Skeletal muscle satellite cell (primary cell): ENCODE data around the gene LPAR2.
A peak's percentile ranks its signal among the peaks of the same experiment; 100 is the strongest.

Experiments
- H3K27me3 ChIP-seq: 2 replicates; pipeline ENCODE4 v1.7.0; 2013; ENCODE audit warnings: low read length; ENCODE audit not compliant: control insufficient read depth, insufficient read depth
- H3K36me3 ChIP-seq: 2 replicates; pipeline ENCODE4 v1.7.0; 2013; ENCODE audit warnings: mild to moderate bottlenecking, control low read depth, low read length; ENCODE audit not compliant: insufficient read depth
- H3K4me1 ChIP-seq: 2 replicates; pipeline ENCODE4 v1.7.0; 2013; ENCODE audit warnings: low read length; ENCODE audit not compliant: control insufficient read depth, insufficient read depth
- H3K4me2 ChIP-seq: 2 replicates; pipeline ENCODE4 v1.7.0; 2013; ENCODE audit warnings: mild to moderate bottlenecking, low read length
- H3K4me3 ChIP-seq: 2 replicates; pipeline ENCODE4 v1.7.0; 2013; ENCODE audit warnings: low read length
- H3K9ac ChIP-seq: 2 replicates; pipeline ENCODE4 v1.7.0; 2013; ENCODE audit warnings: mild to moderate bottlenecking, low read depth, low read length, moderate library complexity
- H3K9me3 ChIP-seq: replicated peaks from 2 replicates; pipeline ENCODE4 v1.7.0; 2013; ENCODE audit warnings: mild to moderate bottlenecking, control low read depth, low read length

Gene LPAR2

DNA sequence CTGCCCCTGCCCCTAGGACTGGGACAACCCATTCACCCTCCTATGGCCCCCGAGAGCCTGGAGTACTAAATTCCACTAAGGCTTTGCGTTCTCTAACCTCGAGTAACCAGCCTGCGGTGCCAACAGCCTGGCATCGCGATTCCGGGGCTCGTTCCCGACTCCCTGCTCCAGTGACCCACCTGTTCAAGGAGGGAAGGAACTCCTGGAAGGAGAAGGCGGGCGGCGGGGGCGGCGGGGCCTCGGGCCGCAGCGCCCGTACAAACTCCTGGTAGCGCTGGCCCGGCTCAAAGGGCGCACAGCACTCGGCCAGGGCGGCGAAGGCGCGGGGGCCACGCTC is 9.1 kb upstream of the LPAR2 start:
- H3K9ac ChIP-seq, result no peak overlapping the region
- H3K4me3 ChIP-seq, result no peak overlapping the region
- no peaks in the 10 kb centered on the region for H3K4me1 ChIP-seq
- H3K4me2 ChIP-seq, result no peak overlapping the region
- H3K36me3 ChIP-seq, result peaks cover 29% of the 10 kb centered on the region
- no peaks in the 10 kb centered on the region for H3K9me3 ChIP-seq
- no peaks in the 10 kb centered on the region for H3K27me3 ChIP-seq

GRCh38 chr19:19636573-19637185 is 8.7 kb upstream of the LPAR2 start:
- no peaks in the 10 kb centered on the region for H3K9me3 ChIP-seq
- peaks cover 29% of the 10 kb centered on the region for H3K36me3 ChIP-seq
- H3K27me3 ChIP-seq, result no peaks in the 10 kb centered on the region
- no peak overlapping the region for H3K4me3 ChIP-seq
- H3K4me1 ChIP-seq, result no peaks in the 10 kb centered on the region
- H3K9ac ChIP-seq, result no peak overlapping the region
- no peak overlapping the region for H3K4me2 ChIP-seq

DNA sequence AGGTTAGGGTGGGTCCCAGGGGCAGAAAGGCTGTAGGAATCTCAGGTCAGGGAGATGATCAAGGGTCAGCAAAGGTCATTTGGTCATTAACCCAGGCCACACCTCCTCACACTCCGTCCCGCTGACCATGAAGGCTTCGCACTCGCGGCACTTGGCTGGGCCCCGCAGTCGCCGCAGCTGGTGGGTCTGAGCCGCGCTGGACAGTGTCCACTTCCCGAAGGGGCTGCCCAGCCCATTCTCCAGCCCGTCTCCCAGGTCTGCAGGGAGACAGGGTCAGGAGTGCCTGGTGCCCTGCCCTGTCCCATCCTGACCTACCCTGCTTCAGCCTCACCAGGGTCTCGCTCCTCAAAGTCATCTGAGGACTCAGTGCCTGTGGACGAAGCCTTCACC is 7.3 kb upstream of the LPAR2 start:
- no peaks in the 10 kb centered on the region for H3K9me3 ChIP-seq
- H3K4me2 ChIP-seq, result no peak overlapping the region
- H3K4me3 ChIP-seq, result no peak overlapping the region
- H3K27me3 ChIP-seq, result no peaks in the 10 kb centered on the region
- H3K36me3 ChIP-seq, result peaks cover 29% of the 10 kb centered on the region
- no peaks in the 10 kb centered on the region for H3K4me1 ChIP-seq
- no peak overlapping the region for H3K9ac ChIP-seq

DNA sequence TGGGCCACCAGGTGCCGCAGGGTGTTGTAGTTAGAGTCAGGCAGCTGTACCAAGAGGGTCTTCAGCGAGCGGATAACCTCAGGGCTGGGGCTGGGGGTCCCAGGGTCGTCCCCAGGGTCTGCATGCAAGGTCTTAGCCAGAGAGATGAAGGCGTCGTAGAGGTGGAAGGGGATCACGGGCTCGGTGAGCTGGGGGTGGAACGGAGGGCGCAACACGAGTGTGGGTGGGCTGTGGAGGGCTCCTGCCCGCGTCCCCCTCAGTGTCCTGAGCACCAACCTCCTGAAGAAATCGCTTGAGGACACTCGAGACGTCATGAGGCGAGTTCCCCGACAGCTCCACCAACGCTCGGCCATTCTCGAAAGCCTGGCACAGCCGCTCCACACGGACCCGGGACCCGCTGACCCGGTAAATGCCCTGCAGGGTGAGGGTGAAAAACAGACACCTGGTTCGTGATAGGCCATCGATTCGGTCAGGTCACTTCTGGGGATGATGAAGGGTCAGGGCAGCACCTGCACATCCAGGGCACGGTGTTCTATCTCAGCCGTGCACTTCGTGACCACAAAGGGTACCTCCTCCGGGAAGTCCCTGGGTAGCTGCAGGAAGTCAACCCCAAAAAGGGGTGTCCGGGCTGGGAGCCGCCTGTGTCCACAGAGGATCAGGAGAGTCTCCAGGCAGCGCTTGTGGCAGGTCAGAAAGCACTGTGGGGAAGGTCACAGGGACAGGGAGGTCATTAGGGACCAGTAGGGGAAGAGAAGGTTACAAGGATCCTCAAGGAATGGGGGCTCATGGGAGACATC is 6.7 kb upstream of the LPAR2 start:
- Histone ChIP-seq H3K4me2 (no peak overlapping the region), H3K9ac (no peak overlapping the region), H3K4me1 (no peaks in the 10 kb centered on the region), H3K9me3 (no peaks in the 10 kb centered on the region), H3K4me3 (no peak overlapping the region), H3K36me3 (peaks cover 29% of the 10 kb centered on the region), H3K27me3 (no peaks in the 10 kb centered on the region)

DNA sequence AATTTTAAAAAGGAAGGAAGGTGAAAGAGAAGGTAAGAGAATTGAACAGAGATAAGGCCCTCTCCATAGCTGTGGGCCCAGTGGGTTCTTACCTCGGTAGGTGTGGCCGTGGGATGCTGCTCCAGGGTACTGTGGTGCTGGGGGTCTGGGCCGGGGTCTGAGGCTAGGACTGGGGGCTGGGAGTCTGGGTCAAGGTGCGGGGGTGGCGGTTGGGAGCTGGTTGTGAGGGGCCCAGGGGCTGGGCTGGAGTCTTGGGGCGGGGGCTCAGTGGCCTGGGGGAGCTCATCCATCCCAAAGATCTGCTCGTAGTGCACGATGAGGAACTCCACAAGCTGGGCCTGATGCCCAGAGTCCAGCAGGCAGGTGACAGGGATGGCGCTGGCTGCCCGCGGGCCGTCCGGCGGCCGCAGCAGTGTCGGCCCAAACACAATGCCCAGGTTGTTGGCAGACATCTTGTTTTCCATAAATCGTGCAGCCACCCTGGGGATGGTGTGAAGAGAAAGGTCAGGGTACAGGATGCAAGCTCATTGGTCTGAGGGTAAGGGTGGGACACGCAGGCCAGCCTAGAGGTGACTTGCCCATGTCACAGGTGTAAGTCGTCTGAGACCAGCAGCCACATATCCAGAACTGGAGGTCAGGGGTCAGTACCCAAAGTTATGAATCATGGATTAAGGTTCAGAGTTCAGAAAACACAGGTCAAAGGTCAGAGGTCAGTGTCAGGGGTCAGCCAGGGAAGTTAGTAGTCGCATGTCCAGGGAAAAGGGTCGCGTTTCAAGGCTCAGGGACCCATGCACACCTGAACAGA is 5.9 kb upstream of the LPAR2 start:
- Histone ChIP-seq H3K4me1 (no peaks in the 10 kb centered on the region), H3K9ac (no peak overlapping the region), H3K36me3 (peaks cover 29% of the 10 kb centered on the region), H3K4me3 (no peak overlapping the region), H3K4me2 (no peak overlapping the region), H3K27me3 (no peaks in the 10 kb centered on the region), H3K9me3 (no peaks in the 10 kb centered on the region)

DNA sequence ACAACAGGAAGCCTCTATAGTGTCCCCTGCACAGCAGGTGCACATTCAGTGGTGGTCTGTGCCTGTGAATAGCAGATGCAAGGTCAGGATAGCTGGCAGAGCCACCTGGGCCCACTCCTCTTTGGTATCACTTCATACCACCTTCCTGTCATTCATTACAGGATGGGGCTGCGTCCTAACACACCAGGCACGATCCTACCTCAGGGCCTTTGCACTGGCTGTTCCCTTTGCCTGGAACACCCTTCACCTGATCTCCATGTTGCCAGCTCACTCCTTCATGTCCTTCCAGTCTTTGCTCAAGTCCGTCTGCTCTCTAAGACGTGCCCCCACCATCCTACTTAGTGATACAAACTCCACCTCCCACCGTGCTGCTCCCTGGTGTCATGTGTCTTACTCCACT is 4.6 kb upstream of the LPAR2 start:
- Histone ChIP-seq H3K36me3 (peaks cover 29% of the 10 kb centered on the region), H3K27me3 (peaks cover 1% of the 10 kb centered on the region), H3K4me1 (peaks cover 2% of the 10 kb centered on the region), H3K4me2 (no peak overlapping the region), H3K9ac (no peak overlapping the region), H3K4me3 (no peak overlapping the region), H3K9me3 (no peaks in the 10 kb centered on the region)

- no peak overlapping the region for H3K4me3 ChIP-seq
- H3K27me3 ChIP-seq, result peaks cover 11% of the 10 kb centered on the region
- no peak overlapping the region for H3K4me2 ChIP-seq
- H3K9me3 ChIP-seq, result no peaks in the 10 kb centered on the region
- H3K36me3 ChIP-seq, result peaks cover 23% of the 10 kb centered on the region
- H3K4me1 ChIP-seq, result peaks cover 2% of the 10 kb centered on the region
- H3K9ac ChIP-seq, result no peak overlapping the region
These were observed 3.3 kb upstream of the LPAR2 start for GRCh38 chr19:19631346-19631745.

- H3K9ac ChIP-seq, result no peak overlapping the region
- H3K36me3 ChIP-seq, result peaks cover 20% of the 10 kb centered on the region
- H3K4me2 ChIP-seq, result no peak overlapping the region
- peaks cover 11% of the 10 kb centered on the region for H3K27me3 ChIP-seq
- no peaks in the 10 kb centered on the region for H3K9me3 ChIP-seq
- no peak overlapping the region for H3K4me3 ChIP-seq
- peaks cover 2% of the 10 kb centered on the region for H3K4me1 ChIP-seq
These were observed 2.4 kb upstream of the LPAR2 start for GRCh38 chr19:19630426-19630825.

DNA sequence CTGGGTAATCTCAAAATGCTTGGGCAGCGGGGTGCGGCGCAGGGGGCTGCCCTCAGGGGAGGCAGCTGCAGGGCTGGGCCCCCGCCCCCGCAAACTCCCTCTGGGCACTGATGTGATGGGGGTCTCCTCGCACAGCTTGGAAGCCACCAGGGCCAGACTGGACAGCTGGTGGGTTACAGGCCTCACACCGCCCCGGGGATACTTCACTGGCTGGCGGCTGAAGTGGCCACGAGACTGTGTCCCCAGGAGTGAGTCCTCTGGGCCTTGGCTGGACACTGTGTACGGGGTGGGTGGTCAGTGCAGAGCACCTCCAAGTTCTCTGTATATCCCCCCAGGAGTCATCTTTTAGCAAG is 2.0 kb upstream of the LPAR2 start:
- peaks cover 2% of the 10 kb centered on the region for H3K4me1 ChIP-seq
- H3K4me3 ChIP-seq, result no peak overlapping the region
- H3K9me3 ChIP-seq, result no peaks in the 10 kb centered on the region
- H3K9ac ChIP-seq, result no peak overlapping the region
- peaks cover 11% of the 10 kb centered on the region for H3K27me3 ChIP-seq
- no peak overlapping the region for H3K4me2 ChIP-seq
- peaks cover 17% of the 10 kb centered on the region for H3K36me3 ChIP-seq

- Histone ChIP-seq H3K36me3 (peaks cover 10% of the 10 kb centered on the region), H3K4me3 (no peak overlapping the region), H3K4me2 (peak overlapping the region; percentile 72), H3K27me3 (peaks cover 11% of the 10 kb centered on the region), H3K9me3 (no peaks in the 10 kb centered on the region), H3K4me1 (peaks cover 2% of the 10 kb centered on the region), H3K9ac (no peak overlapping the region)
These were observed 598 bp upstream of the LPAR2 start for GRCh38 chr19:19628501-19629134.
